Right lobe of liver (tissue), 6 donors: ENCODE data around the gene ZNF579. TPM values are rescaled to one million over a fixed set of nuclear protein-coding genes. Genes with fewer than 3 reads are reported as not detected.

Experiments used
- ATAC-seq, 4 donors: fragments of 200-7000 bp; cut with Tn5 transposase; one replicate each; pipeline ENCODE4 v1.9.1; 2020; ENCODE audit warnings: mild to moderate bottlenecking in 4 of 4, moderate library complexity in 4 of 4
- DNase-seq, 3 donors: peaks; one replicate each; pipeline ENCODE4 v3.0.0-alpha.2; 2020
- H3K27ac ChIP-seq, 3 donors: fragments of 200-600 bp; one replicate each; pipeline ENCODE4 v1.8.0; 2022
- H3K27me3 ChIP-seq, 2 donors: fragments of 200-600 bp; one replicate each; pipeline ENCODE4 v1.8.0; 2022
- H3K36me3 ChIP-seq, 4 donors: fragments of 200-600 bp; sonication (generic) in 1 of 4; one replicate each; pipeline versions ENCODE4 v1.5.1 to v1.8.0; 2017 to 2022; ENCODE audit warnings: control low read depth in 1 of 4
- H3K4me1 ChIP-seq, 4 donors: fragments of 200-600 bp; sonication (generic) in 1 of 4; one replicate each; pipeline versions ENCODE4 v1.5.1 to v1.8.0; 2017 to 2022; ENCODE audit warnings: control low read depth in 1 of 4
- H3K4me3 ChIP-seq, 3 donors: fragments of 200-600 bp; one replicate each; pipeline ENCODE4 v1.8.0; 2022
- H3K9me3 ChIP-seq, 4 donors: fragments of 200-600 bp; sonication (generic) in 1 of 4; one replicate each; pipeline versions ENCODE4 v1.5.1 to v1.8.0; 2017 to 2022; ENCODE audit warnings: control low read depth in 1 of 4
- CTCF ChIP-seq, 4 donors: fragments of 200-600 bp in 3 of 4; fragments of 450-650 bp in 1 of 4; IDR thresholded peaks; one replicate each; pipeline versions ENCODE4 v1.5.1 to v1.8.0; 2016 to 2022; ENCODE audit warnings: antibody characterized with exemption in 4 of 4, mild to moderate bottlenecking in 2 of 4
- POLR2A ChIP-seq: fragments of 450-650 bp; IDR thresholded peaks from one replicate; pipeline ENCODE4 v1.6.1; 2017; ENCODE audit warnings: antibody characterized with exemption, mild to moderate bottlenecking
- whole genome bisulfite sequencing: methylation state at CpG from one replicate; pipeline ENCODE4 v1.1.6; 2018; ENCODE audit warnings: low coverage, low lambda C conversion rate; ENCODE audit not compliant: insufficient coverage; ENCODE audit errors: missing lambda C conversion rate; 5-methylcytosine and 5-hydroxymethylcytosine counted together
- intact Hi-C, 2 donors: fragments of 100-400 bp; cut with DNase I; formaldehyde crosslinking; loops; one replicate each; pipeline versions ENCODE4 v1.11.2 to v1.14.1; 2022
- total RNA-seq, 6 experiments: library from RNA; depleted of rRNA in 2 of 6; stranded (reverse); fragments of >200 nt in 2 of 6; fragmentation: NEBNext Ultra II Directional in 3 of 6; extraction: Animal tissue kit (Norgen Biotek cat#: 25700) in 3 of 6; gene quantifications; one replicate each; pipeline versions ENCODE4 v1.1.0 to v1.2.4, GENCODE V29; 2016 to 2023
- donor health status: DM: no; HTN: yes; CAD: no.
- donor health status: DM: no; HTN: no; CAD: no.
- donor health status: DM: no; HTN: no; CAD: no.
- donor health status: DM: no; HTN: yes; CAD: no.
- donor health status: DM: no; HTN: yes; CAD: no.

The ZNF579 gene
- total RNA-seq, 6 experiments from 2014 or later = 1.9 to 4.6 (median 3.6) TPM

DNA sequence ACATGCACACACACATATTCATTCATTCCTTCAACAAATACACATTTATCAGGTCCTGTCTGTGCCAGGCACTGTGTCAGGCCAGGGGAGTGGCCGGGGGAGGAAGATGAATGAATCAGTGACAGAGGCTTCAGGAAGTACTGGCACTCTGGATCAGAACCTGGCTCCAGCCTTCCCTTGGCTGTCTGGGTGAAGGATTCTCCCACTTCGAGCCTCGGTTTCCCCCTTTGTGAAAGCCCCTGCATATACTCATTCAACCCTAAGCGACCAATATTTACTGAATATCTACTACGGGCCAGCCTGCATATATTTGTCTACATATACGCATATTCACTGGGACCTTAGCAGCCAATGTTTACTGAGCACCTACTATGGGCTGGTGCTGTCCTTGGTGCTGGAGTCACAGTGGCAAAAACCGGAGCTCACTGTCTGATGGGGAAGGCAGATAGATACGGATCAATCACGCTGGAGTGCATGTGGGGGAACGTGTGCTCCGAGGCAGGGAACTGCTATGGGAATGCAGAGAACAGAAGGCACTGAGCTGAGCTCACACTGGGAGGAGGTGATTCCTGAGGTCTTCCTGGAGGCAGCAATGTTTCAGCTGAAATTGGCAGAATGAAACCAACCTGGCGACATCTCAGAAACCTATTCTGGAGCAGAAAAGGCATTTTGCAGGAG, 636 bp upstream of the ZNF579 start:
- H3K4me3 ChIP-seq = peak overlapping the region; percentile 67 to 74 (median 72)
- no peak for TF ChIP-seq POLR2A
- no peak for TF ChIP-seq CTCF (IDR thresholded peaks at IDR 0.05)
- H3K9me3 ChIP-seq = no peaks in the 10 kb centered on the region
- H3K4me1 ChIP-seq = peaks cover 0 to 25% (median 4%) of the 10 kb centered on the region in 4 donors
- peak overlapping the region; percentile 73 to 85 (median 78) for H3K27ac ChIP-seq
- H3K27me3 ChIP-seq = no peaks in the 10 kb centered on the region
- no peaks in the 10 kb centered on the region for H3K36me3 ChIP-seq
- ATAC-seq (peak; percentile 9 to 32 (median 16)), DNase-seq (no peak)
- intact Hi-C loops = no loop called here
- 18% methylated on average over 12 of the region's 12 CpGs for WGBS

DNA sequence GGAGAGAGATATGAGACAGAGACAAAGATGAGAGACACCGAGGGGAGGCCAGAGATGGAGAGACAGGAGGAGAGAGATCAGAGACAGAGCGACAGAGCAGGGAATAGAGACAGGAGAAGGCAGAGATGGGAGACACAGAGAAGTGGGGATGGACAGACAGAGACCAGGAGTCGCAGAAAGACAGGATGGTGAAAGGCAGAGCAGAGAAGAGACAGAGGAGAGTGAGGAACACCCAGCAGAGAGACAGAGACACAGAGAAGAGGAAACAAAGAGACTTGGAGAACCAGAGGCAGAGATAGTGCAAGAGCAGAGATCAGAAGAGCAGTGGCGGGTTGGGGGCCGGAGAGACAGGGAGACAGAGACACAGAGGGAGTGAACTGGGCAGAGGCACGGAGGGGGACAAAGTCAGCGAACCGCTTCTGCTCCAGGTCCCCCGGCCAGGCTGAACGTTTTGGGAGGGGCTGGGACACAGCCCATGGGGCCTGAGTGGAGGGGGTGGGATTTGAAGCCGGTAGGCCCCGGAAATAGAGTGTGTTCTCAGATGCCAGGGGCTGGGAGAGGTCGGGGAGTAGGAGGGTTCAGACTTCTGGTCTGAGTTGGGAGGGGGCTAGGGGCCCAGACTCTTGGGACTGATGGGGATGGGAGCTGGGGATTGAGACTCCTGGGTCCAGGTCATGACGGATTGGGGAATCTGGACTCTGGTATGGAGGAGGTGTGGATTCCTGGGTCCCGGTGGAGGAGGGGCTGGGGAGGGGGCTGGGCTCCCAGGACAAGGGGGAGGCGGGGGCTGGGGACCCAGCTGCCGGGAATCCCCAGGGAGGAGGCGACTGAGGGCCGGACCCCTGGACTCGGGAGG, 654 bp downstream of the ZNF579 start:
- DNase-seq (no peak), ATAC-seq (peak; percentile 15 to 28 (median 20))
- WGBS = 20% methylated on average over 11 of the region's 20 CpGs
- TF ChIP-seq CTCF (IDR thresholded peaks at IDR 0.05) = no peak
- TF ChIP-seq POLR2A = no peak
- peaks cover 0 to 25% (median 4%) of the 10 kb centered on the region in 4 donors for H3K4me1 ChIP-seq
- intact Hi-C loops = no loop called here
- H3K27me3 ChIP-seq = no peaks in the 10 kb centered on the region
- H3K27ac ChIP-seq = peak overlapping the region; percentile 73 to 85 (median 78)
- no peaks in the 10 kb centered on the region for H3K36me3 ChIP-seq
- H3K4me3 ChIP-seq = peak overlapping the region; percentile 67 to 74 (median 72)
- no peaks in the 10 kb centered on the region for H3K9me3 ChIP-seq

- H3K36me3 ChIP-seq = no peaks in the 10 kb centered on the region
- H3K27ac ChIP-seq = no peak overlapping the region
- intact Hi-C loops = no loop called here
- TF ChIP-seq CTCF (IDR thresholded peaks at IDR 0.05) (no peak), POLR2A (no peak)
- ATAC-seq = no peak
- DNase-seq = no peak
- no peaks in the 10 kb centered on the region for H3K27me3 ChIP-seq
- H3K9me3 ChIP-seq = no peaks in the 10 kb centered on the region
- peak overlapping the region in 1 of 3 donors; percentile 74 for H3K4me3 ChIP-seq
- 85% methylated on average over 2 of the region's 90 CpGs for WGBS
- H3K4me1 ChIP-seq = peaks cover 0 to 25% (median 4%) of the 10 kb centered on the region in 4 donors
Measured at GRCh38 chr19:55578761-55579747, 1.6 kb downstream of the ZNF579 start.
